Caco-2 (cell line): ENCODE results near the gene CD160. TPM values are rescaled to one million over a fixed set of nuclear protein-coding genes. Genes with fewer than 3 reads are reported as not detected.
"Not testable (repeated sequence)": the region's sequence is repeated elsewhere in the genome, so short reads cannot be mapped to it uniquely, and the experiment has no call there.

Experiments
- Bru-seq: library from RNA; stranded (reverse); fragments of 400-500 nt; gene quantifications from one replicate; lab custom pipeline; 2021; lab: Mats Ljungman, UMichigan
- BruChase-seq, 2 experiments: library from RNA; stranded (reverse); fragments of 400-500 nt; gene quantifications; one replicate each; lab custom pipeline; 2021; lab: Mats Ljungman, UMichigan
- BruUV-seq: library from RNA; stranded (reverse); fragments of 400-500 nt; replicated peaks from 2 replicates; lab custom pipeline; 2021; lab: Mats Ljungman, UMichigan
- CTCF ChIA-PET: fragments of 300-600 bp; sonication (Branson Sonifier 250); formaldehyde crosslinking; loops from one replicate; lab custom pipeline; 2022; ENCODE audit warnings: antibody characterized with exemption; lab: Charles Lee
- POLR2A ChIA-PET: fragments of 300-600 bp; sonication (Branson Sonifier 250); formaldehyde crosslinking; loops from one replicate; lab custom pipeline; 2022; ENCODE audit warnings: antibody characterized with exemption; lab: Charles Lee
- DNase-seq, 2 experiments: peaks; one replicate each; pipeline versions ENCODE4 v3.0.0 to v3.0.0-alpha.2; 2020 to 2022
- H3K27me3 ChIP-seq: replicated peaks from 2 replicates; pipeline ENCODE4 v1.6.0; 2011; ENCODE audit warnings: low read length; ENCODE audit not compliant: control insufficient read depth, insufficient read depth
- H3K36me3 ChIP-seq: 2 replicates; pipeline ENCODE4 v1.5.1; 2011; ENCODE audit warnings: low read length; ENCODE audit not compliant: control insufficient read depth, insufficient read depth
- H3K4me1 ChIP-seq: fragments of 250-450 bp; sonication (Bioruptor Pico); 2 replicates; pipeline ENCODE4 v1.5.1; 2020; ENCODE audit warnings: mild to moderate bottlenecking
- H3K4me3 ChIP-seq: 2 replicates; pipeline ENCODE4 v1.5.1; 2011; ENCODE audit warnings: low read depth, mild to moderate bottlenecking, control low read depth, low read length
- H3K9me3 ChIP-seq: fragments of 250-450 bp; sonication (Bioruptor Pico); 2 replicates; pipeline ENCODE4 v1.5.1; 2020; ENCODE audit warnings: mild to moderate bottlenecking, moderate library complexity
- H3K27ac Mint-ChIP-seq: one replicate; pipeline ENCODE4 v1.8.0; 2022; ENCODE audit warnings: mixed read lengths; ENCODE audit not compliant: unreplicated experiment
- H3K27me3 Mint-ChIP-seq: one replicate; pipeline ENCODE4 v1.8.0; 2022; ENCODE audit warnings: mixed read lengths; ENCODE audit not compliant: insufficient read depth, unreplicated experiment
- H3K36me3 Mint-ChIP-seq: one replicate; pipeline ENCODE4 v1.8.0; 2022; ENCODE audit warnings: mild to moderate bottlenecking, mixed read lengths; ENCODE audit not compliant: insufficient read depth, unreplicated experiment
- H3K4me1 Mint-ChIP-seq: one replicate; pipeline ENCODE4 v1.8.0; 2022; ENCODE audit warnings: low read depth, mixed read lengths; ENCODE audit not compliant: unreplicated experiment
- H3K4me3 Mint-ChIP-seq: one replicate; pipeline ENCODE4 v1.8.0; 2022; ENCODE audit warnings: mild to moderate bottlenecking, moderate library complexity, mixed read lengths; ENCODE audit not compliant: unreplicated experiment
- H3K9me3 Mint-ChIP-seq: one replicate; pipeline ENCODE4 v1.8.0; 2022; ENCODE audit warnings: mixed read lengths; ENCODE audit not compliant: unreplicated experiment
- CTCF ChIP-seq, 2 experiments: fragments of 200-600 bp in 1 of 2; IDR thresholded peaks; 1 replicate in 1 of 2; 2 replicates in 1 of 2; pipeline versions ENCODE4 v1.5.1 to v1.8.0; 2011 to 2022; ENCODE audit warnings: antibody characterized with exemption in 1 of 2, control low read depth in 1 of 2, inconsistent platforms in 1 of 2, low read depth in 1 of 2, low read length in 1 of 2, mild to moderate bottlenecking in 1 of 2, moderate library complexity in 1 of 2; ENCODE audit not compliant: insufficient read depth in 1 of 2, severe bottlenecking in 1 of 2, unreplicated experiment in 1 of 2
- intact Hi-C: fragments of 100-400 bp; cut with micrococcal nuclease; formaldehyde crosslinking; loops from one replicate; pipeline ENCODE4 v1.10.0; 2022; ENCODE audit not compliant: unreplicated experiment
- long read RNA-seq: library from polyadenylated mRNA; stranded (forward); transcript quantifications from one replicate; pipeline ENCODE4 v2.0.0, GENCODE V29; 2022
- total RNA-seq: library from RNA; stranded (reverse); gene quantifications from 2 replicates; pipeline ENCODE4 v1.2.3, GENCODE V29; 2022

Gene CD160
- total RNA-seq: 0.16 and 0.20 TPM in 2 replicates
- Bru-seq, nascent RNA: percentile 22 among the genes with signal in this experiment
- BruChase-seq, experiment 1, labeled RNA remaining after a 2-hour chase: percentile 14 among the genes with signal in this experiment
- percentile 18 among the genes with signal in this experiment for BruChase-seq, experiment 2, labeled RNA remaining after a 6-hour chase
- long read RNA-seq: 0 reads

- no peaks in the 10 kb centered on the region for H3K36me3 ChIP-seq
- H3K27me3 ChIP-seq: no peaks in the 10 kb centered on the region
- CTCF ChIA-PET: interaction anchor here (0.9 to 1.1 kb wide), 2 partner anchors 20 to 125 kb away, joined by 3 read pairs; partner anchors contain the start of gene NUDT17
- TF ChIP-seq CTCF (IDR thresholded peaks at IDR 0.05; ENCODE audit: insufficient read depth in 1 of 2, low read depth in 1 of 2, low read length in 1 of 2, severe bottlenecking in 1 of 2, unreplicated experiment in 1 of 2): no peak
- no TSS peak for BruUV-seq
- no peak within 1 kb of the TSS for H3K4me3 Mint-ChIP-seq
- POLR2A ChIA-PET: no interaction called here
- H3K27me3 Mint-ChIP-seq: no peaks in the 10 kb centered on the region
- peak within 1 kb of the TSS; percentile 69 for H3K27ac Mint-ChIP-seq
- DNase-seq: no peak
- peaks cover 7% of the 10 kb centered on the region for H3K36me3 Mint-ChIP-seq
- H3K9me3 Mint-ChIP-seq: no peaks in the 10 kb centered on the region
- peaks cover 50% of the 10 kb centered on the region for H3K4me1 Mint-ChIP-seq
- H3K9me3 ChIP-seq: no peaks in the 10 kb centered on the region
- H3K4me1 ChIP-seq: peaks cover 42% of the 10 kb centered on the region
- H3K4me3 ChIP-seq: no peak within 1 kb of the TSS
- intact Hi-C loops: no loop called here
Measured at GRCh38 chr1:145719230-145720079, at the start of gene CD160. TSS of gene CD160 (plus strand) at chr1:145719499. CDS start at chr1:145728328, 8,829 bp downstream.

- H3K9me3 Mint-ChIP-seq, H3K9me3 ChIP-seq, DNase-seq, H3K4me3 Mint-ChIP-seq, H3K27me3 ChIP-seq, H3K27me3 Mint-ChIP-seq, H3K4me1 Mint-ChIP-seq, CTCF ChIA-PET, H3K4me1 ChIP-seq, POLR2A ChIA-PET, H3K36me3 ChIP-seq, BruUV-seq, H3K27ac Mint-ChIP-seq, H3K4me3 ChIP-seq, intact Hi-C loops: not testable (repeated sequence)
- peaks cover 24% of the 10 kb centered on the region for H3K36me3 Mint-ChIP-seq
Measured at GRCh38 chr1:145670995-145671745, 48.1 kb upstream of the CD160 start.

GRCh38 chr1:145673217-145673616, 46.1 kb upstream of the CD160 start:
- H3K27me3 Mint-ChIP-seq, BruUV-seq, H3K27me3 ChIP-seq, POLR2A ChIA-PET, CTCF ChIA-PET, H3K9me3 ChIP-seq, H3K27ac Mint-ChIP-seq, H3K4me3 Mint-ChIP-seq, H3K9me3 Mint-ChIP-seq, H3K4me1 ChIP-seq, H3K4me3 ChIP-seq, H3K36me3 ChIP-seq, DNase-seq, intact Hi-C loops, H3K4me1 Mint-ChIP-seq: not testable (repeated sequence)
- H3K36me3 Mint-ChIP-seq: peaks cover 13% of the 10 kb centered on the region

GRCh38 chr1:145684858-145685257, 34.4 kb upstream of the CD160 start:
- H3K4me3 ChIP-seq, DNase-seq, H3K9me3 ChIP-seq, H3K27me3 ChIP-seq, H3K4me3 Mint-ChIP-seq, H3K27ac Mint-ChIP-seq, H3K9me3 Mint-ChIP-seq, BruUV-seq, CTCF ChIA-PET, H3K36me3 ChIP-seq, POLR2A ChIA-PET, intact Hi-C loops, H3K4me1 Mint-ChIP-seq, H3K27me3 Mint-ChIP-seq, H3K4me1 ChIP-seq: not testable (repeated sequence)
- peaks cover 35% of the 10 kb centered on the region for H3K36me3 Mint-ChIP-seq

- H3K9me3 ChIP-seq, H3K9me3 Mint-ChIP-seq, H3K4me3 Mint-ChIP-seq, H3K27ac Mint-ChIP-seq, H3K4me1 ChIP-seq, POLR2A ChIA-PET, H3K4me3 ChIP-seq, H3K27me3 Mint-ChIP-seq, H3K4me1 Mint-ChIP-seq, intact Hi-C loops, DNase-seq, BruUV-seq, H3K36me3 ChIP-seq, H3K27me3 ChIP-seq: not testable (repeated sequence)
- H3K36me3 Mint-ChIP-seq: peaks cover 45% of the 10 kb centered on the region
- CTCF ChIA-PET: interaction anchor here (0.7 kb wide), 1 partner anchor 36 kb away, joined by 5 read pairs; no protein-coding TSS in a partner anchor
Measured at GRCh38 chr1:145686078-145686477, 33.2 kb upstream of the CD160 start.
